GM10847 (cell line): ENCODE measurements around the gene HAVCR2.

ENCODE experiments used
- POLR2A ChIP-seq: IDR thresholded peaks from 2 replicates; pipeline ENCODE4 v1.6.1; 2011; ENCODE audit not compliant: insufficient read length; ENCODE audit errors: extremely low read depth

Gene HAVCR2

DNA sequence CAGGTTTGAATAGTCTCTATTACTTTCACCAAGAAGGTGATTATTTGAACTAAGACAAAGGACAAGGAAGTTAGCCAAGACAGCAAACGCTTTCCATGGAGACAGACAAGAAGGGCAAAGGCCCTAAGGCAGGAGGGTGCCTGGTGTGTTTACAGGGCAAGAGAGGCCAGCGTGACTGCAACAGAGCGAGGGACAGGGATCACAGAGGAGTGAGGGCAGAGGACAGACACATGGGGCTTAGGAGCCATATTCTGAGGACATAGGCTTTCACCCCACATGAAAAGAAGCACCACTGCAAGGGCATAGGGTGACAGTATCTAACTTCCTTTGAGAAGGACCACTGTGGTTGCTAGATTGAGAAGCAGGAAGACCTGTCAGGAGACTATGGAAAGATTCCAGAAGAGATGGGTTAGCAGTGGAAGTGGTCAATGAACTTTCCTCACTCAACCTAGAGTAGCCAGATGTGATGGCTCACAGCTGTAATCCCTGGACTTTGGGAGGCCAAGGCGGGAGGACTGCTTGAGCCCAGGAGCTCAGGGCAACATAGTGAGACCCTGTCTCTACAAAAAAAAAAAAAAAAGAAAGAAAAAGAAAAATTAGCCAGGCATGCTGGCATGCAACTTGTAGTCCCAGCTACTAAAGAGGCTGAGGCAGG, 44.9 kb downstream of the HAVCR2 start:
- TF ChIP-seq POLR2A = no peak

DNA sequence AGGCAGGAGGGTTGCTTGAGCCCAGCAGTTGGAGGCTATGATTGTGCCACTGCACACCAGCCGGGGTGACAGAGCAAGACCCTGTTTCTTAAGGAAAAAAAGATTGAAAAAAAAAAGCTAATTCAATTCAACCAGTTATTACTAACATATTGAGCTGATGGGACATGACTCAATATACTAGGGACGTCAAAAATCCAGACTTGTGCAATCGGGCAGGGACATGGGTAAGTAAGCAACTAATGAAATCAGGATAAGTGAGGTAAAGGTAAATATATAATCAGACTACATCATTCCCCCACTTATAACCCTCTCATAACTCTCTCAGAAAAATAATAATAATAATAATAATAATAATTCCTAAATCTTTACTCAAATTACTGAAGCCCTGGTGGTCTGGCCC, 49.0 kb downstream of the HAVCR2 start:
- no peak for TF ChIP-seq POLR2A

DNA sequence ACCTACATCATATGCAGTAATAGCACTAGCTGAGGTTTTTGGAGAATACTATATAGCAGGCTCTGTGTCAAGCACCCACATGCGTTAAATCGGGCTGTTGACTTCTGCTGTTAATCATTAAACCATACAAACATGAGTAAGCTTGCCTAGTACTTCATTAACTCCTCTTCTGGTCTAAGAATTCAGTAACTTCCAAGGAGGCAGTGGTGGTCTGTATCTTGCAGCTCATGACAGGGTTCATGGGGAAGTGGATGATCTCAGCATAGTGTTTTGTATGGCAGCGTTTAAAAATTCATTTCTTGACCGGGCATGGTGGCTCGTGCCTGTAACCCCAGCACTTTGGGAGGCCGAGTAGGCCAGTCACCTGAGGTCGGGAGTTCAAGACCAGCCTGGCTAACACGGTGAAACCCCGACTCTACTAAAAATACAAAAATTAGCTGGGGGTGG, 49.7 kb downstream of the HAVCR2 start, which contains the start of gene HAVCR1:
Gene HAVCR1, minus strand, starts transcription at position 24 of the 447 bp plus-strand sequence. CDS start 1,173 bp downstream, outside the sequence.
- TF ChIP-seq POLR2A = no peak

DNA sequence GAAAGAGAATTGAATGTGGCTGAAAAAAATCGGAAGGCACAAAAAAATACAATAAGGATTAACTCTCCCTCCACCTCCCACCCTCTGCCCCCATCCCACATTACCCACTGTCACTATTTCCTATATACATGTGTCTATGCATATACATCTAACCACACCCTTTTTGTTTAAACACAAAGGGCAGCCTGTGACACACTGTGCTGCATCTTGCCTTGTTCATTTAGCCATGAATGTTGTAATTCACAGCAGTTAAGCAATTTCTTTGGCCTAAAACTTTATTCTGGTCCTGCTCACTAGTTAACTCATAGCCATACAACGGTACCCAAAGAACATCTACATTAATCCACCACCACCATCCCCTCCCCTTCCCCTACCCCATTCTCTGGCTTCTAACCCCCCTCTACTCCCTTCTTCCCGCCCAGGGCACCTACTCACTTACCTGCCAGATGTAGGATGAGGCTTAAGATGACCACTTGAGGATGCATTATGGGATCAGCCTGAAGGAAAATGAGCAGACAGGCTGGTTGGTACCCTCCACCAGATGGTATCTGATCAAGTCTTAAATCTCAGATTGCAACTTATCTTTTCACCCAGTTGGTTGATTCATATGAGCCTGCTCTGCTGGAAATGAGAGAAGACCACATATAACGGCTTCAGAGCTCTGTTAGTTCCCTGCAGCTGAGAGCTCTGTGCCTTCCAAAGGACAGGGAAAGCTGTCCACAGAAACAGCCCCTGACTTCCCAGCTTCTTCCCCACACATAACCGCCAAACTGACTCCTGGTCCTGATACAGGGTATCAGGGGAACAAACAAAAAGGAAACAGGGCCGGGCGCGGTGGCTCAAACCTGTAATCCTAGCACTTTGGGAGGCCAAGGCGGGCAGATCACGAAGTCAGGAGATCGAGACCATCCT, 51.1 kb downstream of the HAVCR2 start:
- TF ChIP-seq POLR2A = no peak

DNA sequence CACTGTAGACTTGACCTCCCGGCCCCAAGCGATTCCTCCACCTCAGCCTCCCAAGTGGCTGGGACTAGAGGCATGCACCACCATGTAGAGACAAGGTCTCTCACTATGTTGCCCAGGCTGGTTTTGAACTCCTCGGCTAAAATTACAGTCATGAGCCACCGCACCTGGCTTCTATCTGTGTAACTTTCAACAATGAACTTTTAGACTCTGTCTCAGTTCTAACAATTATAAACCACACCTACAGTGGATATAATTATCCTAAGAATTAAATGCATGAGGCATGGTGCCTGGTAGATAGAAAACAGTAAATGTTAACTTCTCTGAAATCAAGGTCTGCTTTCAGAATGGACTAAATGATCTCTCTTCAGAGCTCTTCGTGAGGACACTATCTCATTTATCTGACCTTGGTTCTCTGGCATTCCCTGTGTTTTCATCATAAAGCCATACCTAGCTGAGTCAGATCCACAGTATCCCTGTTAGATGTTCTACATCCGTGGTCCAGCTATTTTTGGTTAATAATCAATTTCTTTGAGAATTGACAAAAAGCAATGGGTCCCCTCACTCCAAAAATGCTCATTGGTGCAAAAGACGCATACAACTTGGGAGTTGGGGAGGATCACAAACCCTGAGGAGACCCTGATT, 57.1 kb downstream of the HAVCR2 start:
- no peak for TF ChIP-seq POLR2A

DNA sequence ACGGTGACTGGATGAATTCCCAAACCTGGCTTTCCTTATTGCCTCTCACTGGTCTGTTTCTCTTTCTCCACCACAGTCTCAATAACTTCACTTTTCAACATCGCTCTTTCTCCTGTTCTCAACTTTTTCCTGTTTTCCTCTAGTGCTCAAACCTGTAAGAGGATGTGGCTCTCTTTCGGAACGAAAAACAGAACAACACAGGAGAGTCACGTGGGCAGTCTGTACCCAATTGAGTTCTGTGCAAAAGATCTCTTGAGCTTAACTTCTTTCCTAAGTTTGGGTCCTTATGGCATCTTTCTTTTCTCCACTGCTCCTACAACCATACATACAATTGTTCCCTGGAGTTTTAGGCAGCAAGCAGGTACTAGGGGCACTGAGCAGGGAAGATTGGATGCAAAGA, 58.8 kb downstream of the HAVCR2 start:
- no peak for TF ChIP-seq POLR2A

DNA sequence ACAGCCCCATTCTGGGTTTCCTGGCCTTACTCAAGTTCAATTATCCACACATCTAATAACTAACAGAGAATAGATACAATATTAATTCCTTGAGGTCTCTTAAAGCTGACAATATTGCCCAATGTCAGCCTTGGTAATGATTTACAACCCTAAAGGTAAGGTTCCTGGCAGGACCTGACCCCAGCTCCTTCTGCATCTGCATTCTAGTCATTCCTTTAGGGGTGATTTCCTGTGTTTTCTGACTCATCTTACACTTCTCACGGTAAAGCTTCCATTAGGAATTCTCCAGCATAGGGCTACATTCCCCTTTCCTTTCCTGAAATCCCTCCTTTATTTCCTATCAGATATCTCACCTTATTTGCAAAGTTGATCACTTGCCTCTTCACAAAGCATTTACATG, 59.2 kb downstream of the HAVCR2 start:
- no peak for TF ChIP-seq POLR2A

DNA sequence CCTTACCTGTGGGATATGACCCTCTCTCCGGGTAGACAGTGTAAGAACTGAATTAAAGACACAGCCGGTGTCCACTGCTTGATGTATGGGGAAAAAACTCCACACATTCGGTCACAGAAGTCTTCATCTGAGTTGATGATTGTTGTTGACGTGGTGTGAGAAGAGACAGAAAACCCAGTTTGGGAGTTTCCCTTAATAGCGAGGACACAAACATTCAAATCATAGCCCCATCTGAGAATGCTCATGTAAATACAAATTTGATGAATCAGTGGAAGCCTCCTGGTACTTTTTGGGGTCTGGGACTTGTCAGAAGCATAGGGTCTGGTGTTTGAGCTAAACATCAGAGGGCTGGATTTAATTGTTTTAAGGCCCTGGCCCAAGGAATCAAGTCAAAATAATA, 60.9 kb downstream of the HAVCR2 start:
- no peak for TF ChIP-seq POLR2A

DNA sequence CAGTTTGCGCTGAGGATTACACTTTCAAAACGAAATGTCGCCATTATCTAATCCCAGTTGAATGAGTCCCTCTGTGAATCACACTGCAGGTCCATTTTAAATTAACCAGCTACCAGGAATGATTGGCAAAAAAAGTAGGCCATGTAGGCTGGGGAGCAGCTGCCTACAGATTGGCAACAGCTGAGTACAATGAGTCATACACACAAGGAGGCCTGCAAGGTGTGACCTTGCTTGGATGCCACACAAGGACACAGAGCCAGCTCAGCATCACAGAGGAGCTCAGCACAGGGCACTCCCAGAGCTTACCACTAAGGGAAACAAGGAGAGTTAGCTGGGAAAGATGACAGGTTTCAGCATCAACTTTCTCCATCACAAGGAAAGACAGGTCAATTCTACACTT, 62.8 kb downstream of the HAVCR2 start:
- TF ChIP-seq POLR2A = no peak

DNA sequence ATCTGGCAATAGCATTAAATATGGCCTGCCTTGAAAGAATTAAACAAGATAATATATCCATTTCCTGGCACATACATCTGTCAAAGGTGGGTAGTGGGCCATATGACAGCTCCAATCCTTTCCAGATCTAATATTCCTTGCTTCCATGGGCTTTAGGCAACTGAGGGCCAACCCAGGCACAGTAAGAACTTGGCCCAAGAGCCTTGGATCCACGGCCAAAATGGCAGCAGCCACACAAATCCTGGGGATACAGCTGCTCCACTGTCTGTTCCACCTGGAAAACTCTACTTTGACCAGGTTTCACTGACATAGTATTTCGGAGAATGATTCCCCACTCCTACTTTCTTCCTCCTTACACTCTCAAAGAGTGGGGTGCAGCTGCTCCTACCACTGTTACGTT, 63.2 kb downstream of the HAVCR2 start:
- no peak for TF ChIP-seq POLR2A

DNA sequence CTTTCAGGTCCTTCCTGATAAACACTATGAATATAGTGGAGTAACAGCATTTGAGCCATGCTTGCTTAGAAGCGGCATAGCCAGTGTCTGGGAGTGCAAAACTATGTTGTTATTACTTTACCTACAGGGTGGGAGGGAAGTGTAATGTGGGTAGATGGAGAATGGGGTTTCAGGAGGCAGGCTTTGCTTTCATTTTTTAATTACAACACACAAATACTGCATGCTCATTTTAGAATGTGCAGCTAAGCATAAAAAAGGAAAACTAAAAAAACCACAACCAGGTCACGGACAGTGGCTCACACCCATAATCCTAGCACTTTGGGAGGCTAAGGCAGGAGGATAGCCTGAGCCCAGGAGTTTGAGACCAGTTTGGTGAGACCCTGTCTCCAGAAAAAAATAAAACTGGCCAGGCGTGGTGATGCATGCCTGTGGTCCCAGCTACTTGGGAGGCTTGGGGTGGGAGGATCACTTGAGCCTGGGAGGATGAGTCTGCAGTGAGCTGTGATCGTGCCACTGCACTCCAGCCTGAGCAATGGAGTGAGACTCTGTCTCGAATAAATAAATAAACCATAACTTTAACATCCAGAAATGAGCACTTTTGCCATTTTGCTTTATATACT, 70.2 kb downstream of the HAVCR2 start:
- TF ChIP-seq POLR2A = no peak
